Brain microvascular endothelial cell (primary cell): Measurements from ENCODE around the gene CCDC141.
"Not testable (repeated sequence)": the region's sequence is repeated elsewhere in the genome, so short reads cannot be mapped to it uniquely, and the experiment has no call there.

Experiments used
- DNase-seq: peaks from one replicate; pipeline ENCODE4 v3.0.0-alpha.2; 2020
- H3K27ac ChIP-seq: fragments of 250-450 bp; sonication (Bioruptor Pico); 2 replicates; pipeline ENCODE4 v1.5.1; 2020; ENCODE audit warnings: mild to moderate bottlenecking, moderate library complexity
- H3K27me3 ChIP-seq: fragments of 250-450 bp; sonication (Bioruptor Pico); replicated peaks from 2 replicates; pipeline ENCODE4 v1.5.1; 2020; ENCODE audit warnings: mild to moderate bottlenecking
- H3K36me3 ChIP-seq: fragments of 250-450 bp; sonication (Bioruptor Pico); replicated peaks from 2 replicates; pipeline ENCODE4 v1.5.1; 2020; ENCODE audit warnings: mild to moderate bottlenecking
- H3K4me3 ChIP-seq: 2 replicates; pipeline ENCODE4 v1.5.1; 2011; ENCODE audit warnings: low read depth, mild to moderate bottlenecking, control low read depth, low read length, moderate library complexity
- CTCF ChIP-seq: IDR thresholded peaks from 2 replicates; pipeline ENCODE4 v1.5.1; 2011; ENCODE audit warnings: low read depth, mild to moderate bottlenecking, moderate library complexity, low read length, control low read depth, inconsistent platforms; ENCODE audit errors: missing control alignments
- in situ Hi-C: cut with HindIII; loops from 2 replicates; pipeline ENCODE4 v1.10.0; 2017; ENCODE audit warnings: low sequenced_read_pairs, low pct_ligation_motif_present

CCDC141 gene

GRCh38 chr2:179049546-179050311 is at the start of gene CCDC141:
Gene CCDC141, minus strand, starts transcription at chr2:179050137. Its CDS starts 196 bp downstream, at chr2:179049941.
- in situ Hi-C loops = no loop called here
- peak; percentile 7 for DNase-seq
- Histone ChIP-seq H3K27me3 (no peaks in the 10 kb centered on the region), H3K36me3 (no peaks in the 10 kb centered on the region), H3K27ac (no peak within 1 kb of the TSS), H3K4me3 (no peak within 1 kb of the TSS)
- TF ChIP-seq CTCF = no peak

GRCh38 chr2:179098080-179098689 is 48.2 kb upstream of the CCDC141 start:
- in situ Hi-C loops = no loop called here
- no peak for DNase-seq
- no peak for TF ChIP-seq CTCF
- Histone ChIP-seq H3K27me3 (no peaks in the 10 kb centered on the region), H3K4me3 (no peak overlapping the region), H3K36me3 (no peaks in the 10 kb centered on the region), H3K27ac (no peak overlapping the region)

- in situ Hi-C loops = no loop called here
Observed at GRCh38 chr2:179097131-179097530, 47.2 kb upstream of the CCDC141 start.

GRCh38 chr2:179096090-179096489 is 46.2 kb upstream of the CCDC141 start:
- Histone ChIP-seq H3K27ac (no peak overlapping the region), H3K27me3 (no peaks in the 10 kb centered on the region), H3K4me3 (no peak overlapping the region), H3K36me3 (no peaks in the 10 kb centered on the region)
- in situ Hi-C loops = no loop called here
- TF ChIP-seq CTCF = no peak
- no peak for DNase-seq

More at GRCh38 chr2:179097131-179097530, 47.2 kb upstream of the CCDC141 start:
- Histone ChIP-seq H3K4me3 (no peak overlapping the region), H3K27ac (no peak overlapping the region), H3K36me3 (no peaks in the 10 kb centered on the region), H3K27me3 (no peaks in the 10 kb centered on the region)
- DNase-seq = no peak
- TF ChIP-seq CTCF = no peak

GRCh38 chr2:179092912-179093311 is 43.0 kb upstream of the CCDC141 start:
- H3K36me3 ChIP-seq, H3K27ac ChIP-seq, H3K4me3 ChIP-seq, H3K27me3 ChIP-seq, DNase-seq, in situ Hi-C loops: not testable (repeated sequence)

GRCh38 chr2:179082697-179083096 is 32.8 kb upstream of the CCDC141 start:
- no peak overlapping the region for H3K4me3 ChIP-seq
- in situ Hi-C loops = no loop called here
- no peaks in the 10 kb centered on the region for H3K36me3 ChIP-seq
- no peak for DNase-seq
- no peak for TF ChIP-seq CTCF
- no peaks in the 10 kb centered on the region for H3K27me3 ChIP-seq
- H3K27ac ChIP-seq = no peak overlapping the region
